ENCODE results near the gene PRDX1. TPM values are rescaled to one million over a fixed set of nuclear protein-coding genes. Genes with fewer than 3 reads are reported as not detected.
"Not testable (repeated sequence)": the region's sequence is repeated elsewhere in the genome, so short reads cannot be mapped to it uniquely, and the experiment has no call there.

PRDX1 gene
- total RNA-seq, 4 donors from 2014 or later: 120 to 291 (median 189) TPM

GRCh38 chr1:45490626-45491486 is 30.8 kb downstream of the PRDX1 start, which contains the start of gene TESK2:
TESK2 (minus strand) TSS chr1:45491163; CDS start chr1:45457785, 33,378 bp downstream.
- peak within 1 kb of the TSS; percentile 86 to 94 (median 91) for H3K27ac ChIP-seq
- peak within 1 kb of the TSS; percentile 50 to 99 (median 76) for H3K4me3 ChIP-seq
- no peaks in the 10 kb centered on the region for H3K9me3 ChIP-seq
- H3K36me3 ChIP-seq: no peaks in the 10 kb centered on the region
- peaks cover 0 to 16% (median 3%) of the 10 kb centered on the region in 4 donors for H3K4me1 ChIP-seq
- TF ChIP-seq POLR2AphosphoS5 (IDR thresholded peaks at IDR 0.05) (peak; percentile 91 to 97 (median 94)), CTCF (IDR thresholded peaks at IDR 0.05) (peak in 3 of 5 experiments; percentile 20 to 70 (median 44)), EP300 (IDR thresholded peaks at IDR 0.05; ENCODE audit: low read depth) (no peak), POLR2A (IDR thresholded peaks at IDR 0.05) (peak; percentile 90)
- intact Hi-C loops (cut with DNase I; ENCODE audit: low total_unique reads): loop anchor here (5.0 kb wide), 1 partner anchor 139 kb away; no protein-coding TSS in a partner anchor
- 0 to 1% methylated on average over 15 to 52 of the region's 64 CpGs for WGBS, 2 donors (ENCODE audit: low coverage in 1 of 2)
- in situ Hi-C loops (cut with MboI; ENCODE audit: low pct_ligation_motif_present in 1 of 4, low pct_unique_long_range_greater_than_20kb in 1 of 4, low sequenced_read_pairs in 3 of 4): loop anchor here (5.0 to 25.0 kb wide), 5 partner anchors 129 to 654 kb away; partner anchors contain the start of genes HECTD3 (in 3 of the 4), UROD (in 3 of the 4) and PTCH2 (in 1 of the 4)
- H3K27me3 ChIP-seq: no peaks in the 10 kb centered on the region
- peak; percentile 98 for DNase-seq

GRCh38 chr1:45490121-45490625 is 31.5 kb downstream of the PRDX1 start:
- Histone ChIP-seq H3K27me3 (no peaks in the 10 kb centered on the region), H3K27ac (peak overlapping the region; percentile 86 to 94 (median 91)), H3K9me3 (no peaks in the 10 kb centered on the region), H3K36me3 (no peaks in the 10 kb centered on the region), H3K4me1 (peaks cover 0 to 16% (median 3%) of the 10 kb centered on the region in 4 donors), H3K4me3 (peak overlapping the region; percentile 50 to 99 (median 76))
- DNase-seq: no peak
- intact Hi-C loops (cut with DNase I; ENCODE audit: low total_unique reads): loop anchor here (5.0 kb wide), 1 partner anchor 138 kb away; no protein-coding TSS in a partner anchor
- WGBS, 2 donors (ENCODE audit: low coverage in 1 of 2): 2 to 3% methylated on average over 7 to 17 of the region's 17 CpGs
- TF ChIP-seq CTCF (IDR thresholded peaks at IDR 0.05) (no peak), POLR2AphosphoS5 (IDR thresholded peaks at IDR 0.05) (no peak), POLR2A (IDR thresholded peaks at IDR 0.05) (no peak), EP300 (IDR thresholded peaks at IDR 0.05; ENCODE audit: low read depth) (no peak)
- in situ Hi-C loops (cut with MboI; ENCODE audit: low pct_ligation_motif_present in 1 of 4, low pct_unique_long_range_greater_than_20kb in 1 of 4, low sequenced_read_pairs in 3 of 4): loop anchor here (5.0 to 25.0 kb wide), 5 partner anchors 128 to 653 kb away; partner anchors contain the start of genes HECTD3 (in 3 of the 4), UROD (in 3 of the 4) and PTCH2 (in 1 of the 4)

- H3K27ac ChIP-seq; H3K27me3 ChIP-seq; H3K9me3 ChIP-seq; DNase-seq; H3K36me3 ChIP-seq; intact Hi-C loops (cut with DNase I; ENCODE audit: low total_unique reads): not testable (repeated sequence)
- 37 to 56% methylated on average over 6 to 14 of the region's 14 CpGs for WGBS, 2 donors (ENCODE audit: low coverage in 1 of 2)
- Histone ChIP-seq H3K4me3 (peak overlapping the region in 2 of 4 donors; percentile 69 to 99), H3K4me1 (peaks cover 0 to 16% (median 3%) of the 10 kb centered on the region in 4 donors)
- in situ Hi-C loops (cut with MboI; ENCODE audit: low pct_ligation_motif_present in 1 of 4, low pct_unique_long_range_greater_than_20kb in 1 of 4, low sequenced_read_pairs in 3 of 4): loop anchor here in 1 of 4 donors (25.0 kb wide), 1 partner anchor 652 kb away; the partner anchor contains the start of gene PTCH2
Measured at GRCh38 chr1:45489379-45489778, 32.3 kb downstream of the PRDX1 start.

- WGBS, 2 donors (ENCODE audit: low coverage in 1 of 2): 71 to 92% methylated on average over 9 to 10 of the region's 10 CpGs
- Histone ChIP-seq H3K9me3 (no peaks in the 10 kb centered on the region), H3K27ac (no peak overlapping the region), H3K36me3 (no peaks in the 10 kb centered on the region), H3K27me3 (no peaks in the 10 kb centered on the region), H3K4me3 (no peak overlapping the region), H3K4me1 (peaks cover 0 to 16% (median 3%) of the 10 kb centered on the region in 4 donors)
- intact Hi-C loops (cut with DNase I; ENCODE audit: low total_unique reads): no loop called here
- no peak for TF ChIP-seq POLR2A (IDR thresholded peaks at IDR 0.05)
- no peak for TF ChIP-seq CTCF (IDR thresholded peaks at IDR 0.05)
- TF ChIP-seq POLR2AphosphoS5 (IDR thresholded peaks at IDR 0.05): no peak
- no peak for TF ChIP-seq EP300 (IDR thresholded peaks at IDR 0.05; ENCODE audit: low read depth)
- in situ Hi-C loops (cut with MboI; ENCODE audit: low pct_ligation_motif_present in 1 of 4, low pct_unique_long_range_greater_than_20kb in 1 of 4, low sequenced_read_pairs in 3 of 4): loop anchor here in 1 of 4 donors (25.0 kb wide), 1 partner anchor 652 kb away; the partner anchor contains the start of gene PTCH2
- DNase-seq: no peak
Measured at GRCh38 chr1:45488666-45489377, 32.9 kb downstream of the PRDX1 start.
